CD4-positive, alpha-beta T cell (primary cell): ENCODE data around the gene CHRNA5. TPM values are rescaled to one million over a fixed set of nuclear protein-coding genes. Genes with fewer than 3 reads are reported as not detected.

Experiments used
- ATAC-seq: fragments of 200-7000 bp; cut with Tn5 transposase; one replicate; pipeline ENCODE4 v1.10.0; 2022; ENCODE audit warnings: mild to moderate bottlenecking; ENCODE audit not compliant: poor library complexity
- CTCF ChIA-PET: fragments of 350-600 bp; sonication (Branson Sonifier 250); formaldehyde crosslinking; loops from one replicate; lab custom pipeline; 2021; ENCODE audit warnings: antibody characterized with exemption, inconsistent platforms; lab: Charles Lee
- POLR2A ChIA-PET: fragments of 350-600 bp; sonication (Branson Sonifier 250); formaldehyde crosslinking; loops from one replicate; lab custom pipeline; 2021; ENCODE audit warnings: antibody characterized with exemption, inconsistent platforms; lab: Charles Lee
- DNase-seq, 14 experiments: peaks; one replicate each; pipeline ENCODE4 v3.0.0-alpha.2; 2013 to 2020; ENCODE audit warnings: mixed read lengths in 2 of 14
- H3K27ac ChIP-seq, 2 donors: one replicate each; pipeline versions ENCODE4 v1.5.1 to v1.7.0; 2013; ENCODE audit warnings: low read length in 2 of 2, low read depth in 1 of 2, mild to moderate bottlenecking in 1 of 2
- H3K27me3 ChIP-seq, 2 experiments: 1 replicate in 1 of 2; 2 replicates in 1 of 2; pipeline versions ENCODE4 v1.6.1 to v1.7.0; 2013; ENCODE audit warnings: low read length in 2 of 2, control low read depth in 1 of 2, mild to moderate bottlenecking in 1 of 2, moderate library complexity in 1 of 2; ENCODE audit not compliant: insufficient read depth in 2 of 2, control insufficient read depth in 1 of 2
- H3K36me3 ChIP-seq: one replicate; pipeline ENCODE4 v1.6.1; 2013; ENCODE audit warnings: low read length, control low read depth; ENCODE audit not compliant: insufficient read depth
- H3K4me1 ChIP-seq: one replicate; pipeline ENCODE4 v1.6.1; 2013; ENCODE audit warnings: low read length, control low read depth; ENCODE audit not compliant: insufficient read depth
- H3K4me3 ChIP-seq: one replicate; pipeline ENCODE4 v1.5.1; 2013; ENCODE audit warnings: mild to moderate bottlenecking, low read length, moderate library complexity
- H3K9me3 ChIP-seq, 2 experiments: 1 replicate in 1 of 2; 2 replicates in 1 of 2; pipeline versions ENCODE4 v1.6.1 to v1.7.0; 2013; ENCODE audit warnings: low read length in 2 of 2, mild to moderate bottlenecking in 2 of 2, control low read depth in 1 of 2, moderate library complexity in 1 of 2; ENCODE audit not compliant: control insufficient read depth in 1 of 2, insufficient read depth in 1 of 2
- H3K27ac Mint-ChIP-seq: one replicate; pipeline ENCODE4 v1.8.0; 2020; ENCODE audit warnings: mixed read lengths
- H3K27me3 Mint-ChIP-seq: one replicate; pipeline ENCODE4 v1.8.0; 2021; ENCODE audit warnings: mixed read lengths
- H3K36me3 Mint-ChIP-seq: one replicate; pipeline ENCODE4 v1.8.0; 2021; ENCODE audit warnings: low read depth, mixed read lengths
- H3K4me1 Mint-ChIP-seq: one replicate; pipeline ENCODE4 v1.8.0; 2021; ENCODE audit warnings: low read depth, mixed read lengths
- H3K4me3 Mint-ChIP-seq: one replicate; pipeline ENCODE4 v1.8.0; 2020; ENCODE audit warnings: mild to moderate bottlenecking, mixed read lengths
- H3K9me3 Mint-ChIP-seq: one replicate; pipeline ENCODE4 v1.8.0; 2020; ENCODE audit warnings: mixed read lengths
- CTCF ChIP-seq: fragments of 200-600 bp; IDR thresholded peaks from one replicate; pipeline ENCODE4 v1.8.0; 2022; ENCODE audit warnings: antibody characterized with exemption, mild to moderate bottlenecking
- intact Hi-C, 2 experiments: fragments of 100-400 bp; cut with DNase I in 1 of 2; cut with micrococcal nuclease in 1 of 2; formaldehyde crosslinking; loops; one replicate each; pipeline versions ENCODE4 v1.15.1 to v1.9.0; 2023 to 2025; cut with DNase I, micrococcal nuclease
- total RNA-seq, 174 experiments: library from RNA in 2 of 174; stranded (reverse) in 2 of 174; gene quantifications; one replicate each; pipeline ENCODE4 v1.2.3 and lab custom pipeline; 2021 to 2026

The CHRNA5 gene
- total RNA-seq, 2 experiments from 2014 or later, result 0.25 TPM

DNA sequence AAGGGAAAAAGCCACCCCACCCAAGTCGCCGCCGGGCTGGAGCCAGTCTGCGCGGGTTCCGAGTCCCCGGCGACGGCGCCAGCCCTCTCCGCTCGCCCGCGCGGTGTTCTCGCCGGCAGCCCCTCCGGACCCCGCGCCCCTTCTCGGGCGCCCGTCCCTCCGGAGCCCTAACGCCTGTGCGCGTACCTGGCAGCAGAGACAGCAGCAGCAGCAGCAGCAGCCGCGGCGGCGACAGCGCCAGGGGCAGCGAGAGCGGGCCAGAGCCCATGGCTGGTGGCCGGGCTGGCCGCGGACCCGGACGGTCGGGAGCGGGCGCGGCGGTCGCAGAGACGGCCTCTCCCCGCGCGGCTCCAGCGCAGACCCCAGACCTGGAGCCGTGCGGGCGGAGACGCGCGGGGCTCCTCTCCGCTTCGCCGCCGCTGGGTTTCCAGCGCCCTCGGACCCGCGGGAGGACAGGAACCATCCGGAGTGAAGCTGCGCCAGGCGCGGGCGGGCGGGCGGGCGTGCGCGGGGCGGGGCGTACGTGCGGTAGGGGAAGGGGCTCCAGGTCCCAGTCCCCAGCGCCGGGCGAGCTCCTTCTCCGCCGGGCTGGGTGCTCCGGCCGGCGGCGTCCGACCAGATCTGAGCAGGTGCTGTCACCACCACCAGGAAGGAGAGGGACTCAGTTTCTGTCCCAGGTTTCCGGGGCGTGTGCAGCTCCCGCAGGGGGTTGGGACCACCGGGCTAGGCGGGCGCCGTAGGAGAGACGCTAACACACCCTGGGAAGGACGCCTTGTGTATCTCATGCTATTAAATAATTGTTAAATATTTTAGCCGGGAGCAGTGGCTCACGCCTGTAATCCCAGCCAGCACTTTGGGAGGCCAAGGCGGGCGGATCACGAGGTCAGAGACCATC is 55.5 kb downstream of the CHRNA5 start, which contains the start of gene CHRNA3:
TSS of gene CHRNA3 (minus strand) at position 470 of the 895 bp plus-strand sequence. CDS start at position 268, 202 bp downstream.
- Histone ChIP-seq H3K36me3 (no peaks in the 10 kb centered on the region), H3K4me1 (peaks cover 11% of the 10 kb centered on the region), H3K27me3 (peaks cover 30 to 37% of the 10 kb centered on the region in 2 experiments), H3K4me3 (no peak within 1 kb of the TSS), H3K27ac (no peak within 1 kb of the TSS), H3K9me3 (peaks cover 0 to 4% of the 10 kb centered on the region in 2 experiments)
- Mint-ChIP-seq H3K27me3 (peaks cover 57% of the 10 kb centered on the region), H3K27ac (no peak within 1 kb of the TSS), H3K9me3 (no peaks in the 10 kb centered on the region), H3K36me3 (no peaks in the 10 kb centered on the region), H3K4me1 (peaks cover 18% of the 10 kb centered on the region), H3K4me3 (no peak within 1 kb of the TSS)
- TF ChIP-seq CTCF, result no peak
- ATAC-seq (no peak), DNase-seq (no peak)
- POLR2A ChIA-PET, result no interaction called here
- intact Hi-C loops, result no loop called here
- CTCF ChIA-PET, result no interaction called here

GRCh38 chr15:78621810-78622402 is 56.6 kb downstream of the CHRNA5 start:
- H3K36me3 ChIP-seq, result no peaks in the 10 kb centered on the region
- Mint-ChIP-seq H3K9me3 (no peaks in the 10 kb centered on the region), H3K27me3 (peaks cover 57% of the 10 kb centered on the region), H3K36me3 (no peaks in the 10 kb centered on the region), H3K4me1 (peaks cover 18% of the 10 kb centered on the region), H3K4me3 (no peak overlapping the region), H3K27ac (no peak overlapping the region)
- POLR2A ChIA-PET, result no interaction called here
- DNase-seq, result no peak
- peaks cover 0 to 4% of the 10 kb centered on the region in 2 experiments for H3K9me3 ChIP-seq
- peaks cover 30 to 37% of the 10 kb centered on the region in 2 experiments for H3K27me3 ChIP-seq
- intact Hi-C loops, result no loop called here
- no peak overlapping the region for H3K4me3 ChIP-seq
- H3K27ac ChIP-seq, result no peak overlapping the region
- no peak for TF ChIP-seq CTCF
- peaks cover 11% of the 10 kb centered on the region for H3K4me1 ChIP-seq
- ATAC-seq, result no peak
- CTCF ChIA-PET, result no interaction called here

- ChIA-PET CTCF (no interaction called here), POLR2A (no interaction called here)
- no peak overlapping the region for H3K4me3 ChIP-seq
- Mint-ChIP-seq H3K9me3 (no peaks in the 10 kb centered on the region), H3K27ac (no peak overlapping the region), H3K4me3 (no peak overlapping the region), H3K27me3 (peaks cover 50% of the 10 kb centered on the region), H3K4me1 (peaks cover 12% of the 10 kb centered on the region), H3K36me3 (no peaks in the 10 kb centered on the region)
- no peak for TF ChIP-seq CTCF
- H3K9me3 ChIP-seq, result peaks cover 0 to 4% of the 10 kb centered on the region in 2 experiments
- H3K36me3 ChIP-seq, result no peaks in the 10 kb centered on the region
- H3K27me3 ChIP-seq, result peaks cover 25 to 31% of the 10 kb centered on the region in 2 experiments
- ATAC-seq, result no peak
- intact Hi-C loops, result no loop called here
- H3K27ac ChIP-seq, result no peak overlapping the region
- H3K4me1 ChIP-seq, result peaks cover 6% of the 10 kb centered on the region
- no peak for DNase-seq
Measured at GRCh38 chr15:78623786-78624497, 58.6 kb downstream of the CHRNA5 start.
